Measurements from ENCODE around the gene ABCF2.

- TF ChIP-seq CEBPB (IDR thresholded peaks at IDR 0.05; ENCODE audit: low read depth, low read length) (no peak), CTCF (conservative IDR thresholded peaks at IDR 0.05; ENCODE audit: low read depth, low read length) (no peak), SMC3 (IDR thresholded peaks at IDR 0.05; ENCODE audit: low read depth, low read length) (no peak), MAZ (IDR thresholded peaks at IDR 0.05; ENCODE audit: borderline replicate concordance, low read depth, low read length) (no peak), POLR2A (IDR thresholded peaks at IDR 0.05; ENCODE audit: low read depth, low read length) (no peak)
Measured at GRCh38 chr7:151179946-151180345, 47.1 kb downstream of the ABCF2 start.

Measured in IMR-90 (cell line).